Measurements from ENCODE around the gene SMOC2.
"Not testable (repeated sequence)": the region's sequence is repeated elsewhere in the genome, so short reads cannot be mapped to it uniquely, and the experiment has no call there.

The SMOC2 gene

GRCh38 chr6:168524571-168525001 lies 83.6 kb downstream of the SMOC2 start:
- DNase-seq, result no peak

GRCh38 chr6:168525114-168525513 lies 84.1 kb downstream of the SMOC2 start:
- DNase-seq, result no peak

DNA sequence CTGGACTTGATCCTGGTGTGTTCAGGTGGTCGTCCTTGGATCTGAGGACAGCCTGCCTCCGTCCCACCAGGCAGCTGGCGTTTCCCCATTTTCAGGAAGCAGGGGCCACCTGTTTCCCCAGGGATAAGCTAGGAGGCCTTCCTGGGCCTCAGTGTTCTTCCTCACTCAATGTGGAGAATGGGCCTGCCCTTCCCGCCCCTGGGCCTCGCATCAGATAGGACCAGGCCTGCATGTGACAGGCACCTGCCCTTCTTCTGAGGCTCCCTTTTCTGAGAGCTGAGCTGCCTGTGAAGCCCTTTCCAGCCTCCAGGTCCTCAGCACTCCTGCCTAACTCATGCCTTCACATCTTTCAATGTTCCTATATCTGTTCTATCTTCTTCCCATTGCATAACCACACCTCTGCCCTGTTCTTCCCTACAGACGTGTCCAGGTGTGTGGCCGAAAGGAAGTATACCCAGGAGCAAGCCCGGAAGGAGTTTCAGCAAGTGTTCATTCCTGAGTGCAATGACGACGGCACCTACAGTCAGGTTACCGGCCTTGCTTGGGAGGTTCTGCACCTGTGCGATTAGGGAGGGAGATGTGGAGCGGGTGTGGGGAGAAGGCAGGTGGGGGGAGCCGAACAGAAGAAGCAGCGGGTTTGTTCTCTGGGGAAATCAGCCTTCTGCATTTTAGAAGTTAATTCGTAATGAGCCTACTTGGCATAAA lies 85.1 kb downstream of the SMOC2 start:
- no peak for DNase-seq

DNA sequence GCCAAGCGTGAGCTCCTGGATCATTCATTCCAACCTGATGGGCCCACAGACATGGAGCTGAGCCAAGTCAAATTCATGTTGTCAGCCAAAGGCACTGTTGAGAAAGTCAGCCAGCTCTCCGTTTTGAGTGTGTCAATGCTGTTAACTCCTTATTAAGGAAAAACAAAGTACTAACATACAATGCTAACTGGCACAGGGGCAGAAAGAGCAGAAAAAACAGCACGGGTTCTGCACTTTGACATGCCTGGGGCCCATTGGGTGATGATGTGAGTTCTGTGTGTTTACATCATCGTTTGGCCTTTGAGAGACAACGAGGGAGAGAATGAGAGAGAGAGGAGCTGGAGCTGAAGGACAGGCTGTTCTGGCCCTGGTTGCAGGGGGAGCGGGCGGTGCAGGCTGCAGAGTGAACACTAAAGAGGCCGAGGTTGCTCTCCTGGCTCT lies 85.9 kb downstream of the SMOC2 start:
- no peak for DNase-seq

DNA sequence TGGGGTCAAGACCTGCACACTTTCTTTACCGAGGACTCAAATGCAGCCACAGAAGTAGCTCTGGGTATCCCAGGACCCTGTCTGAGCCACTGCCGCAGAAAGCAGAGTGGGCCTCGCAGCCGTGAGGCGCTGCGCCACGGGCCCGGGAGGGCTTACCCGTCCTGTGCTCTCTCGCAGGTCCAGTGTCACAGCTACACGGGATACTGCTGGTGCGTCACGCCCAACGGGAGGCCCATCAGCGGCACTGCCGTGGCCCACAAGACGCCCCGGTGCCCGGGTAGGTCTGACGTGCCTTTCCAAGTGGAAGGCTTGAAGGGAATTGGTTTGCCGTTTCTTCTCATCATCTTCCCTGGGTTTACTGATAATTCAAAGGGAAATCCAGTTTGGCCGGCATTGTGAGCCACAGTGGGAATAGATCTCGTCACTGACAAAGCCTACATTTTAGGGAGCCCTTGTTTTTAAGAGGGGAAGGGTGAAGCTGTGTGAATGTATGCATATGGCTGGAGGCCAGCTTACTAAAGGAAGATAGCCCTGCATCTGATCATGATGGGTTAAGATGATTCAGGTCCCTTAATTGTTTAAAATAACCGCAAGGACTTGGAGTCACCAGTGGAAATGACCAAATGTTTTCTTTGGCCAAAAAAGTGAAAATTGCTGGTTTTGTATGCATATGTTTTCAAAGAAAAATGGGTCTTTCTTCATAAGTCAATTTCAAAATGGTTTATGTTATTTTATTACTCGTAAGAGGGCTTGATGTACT lies 86.6 kb downstream of the SMOC2 start:
- no peak for DNase-seq

DNA sequence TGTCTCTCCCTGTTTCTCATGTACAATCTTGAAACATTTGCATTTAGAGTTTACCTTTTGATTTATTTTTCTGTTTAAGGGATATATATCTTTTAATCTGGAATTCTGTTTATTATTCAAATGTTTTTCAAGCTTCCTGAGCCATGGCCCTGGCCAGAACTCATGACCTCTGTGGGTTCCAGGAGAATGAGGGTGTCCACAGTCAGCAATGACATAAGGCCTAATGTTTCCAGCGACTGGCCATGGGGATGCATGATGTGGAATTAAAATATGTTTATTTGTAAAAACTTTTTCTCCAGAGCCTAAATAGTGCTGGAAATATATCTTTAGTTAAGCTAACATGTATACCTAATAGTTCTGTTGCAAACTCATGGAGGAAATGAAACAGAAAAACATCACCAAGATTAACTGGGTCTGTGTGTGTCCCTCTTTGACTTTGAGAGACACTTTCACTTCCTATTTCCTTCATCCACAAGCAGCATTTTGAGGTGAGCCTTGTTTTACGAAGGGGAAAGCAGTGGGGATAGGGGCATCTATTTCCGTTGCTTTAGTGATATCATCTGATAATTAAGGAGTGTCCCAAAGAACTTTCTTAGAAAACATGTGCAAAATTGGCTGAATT lies 87.6 kb downstream of the SMOC2 start:
- no peak for DNase-seq

- DNase-seq, result no peak
Observed at GRCh38 chr6:168529214-168529613, 88.2 kb downstream of the SMOC2 start.

GRCh38 chr6:168530653-168531071 lies 89.7 kb downstream of the SMOC2 start:
- DNase-seq, result no peak

DNA sequence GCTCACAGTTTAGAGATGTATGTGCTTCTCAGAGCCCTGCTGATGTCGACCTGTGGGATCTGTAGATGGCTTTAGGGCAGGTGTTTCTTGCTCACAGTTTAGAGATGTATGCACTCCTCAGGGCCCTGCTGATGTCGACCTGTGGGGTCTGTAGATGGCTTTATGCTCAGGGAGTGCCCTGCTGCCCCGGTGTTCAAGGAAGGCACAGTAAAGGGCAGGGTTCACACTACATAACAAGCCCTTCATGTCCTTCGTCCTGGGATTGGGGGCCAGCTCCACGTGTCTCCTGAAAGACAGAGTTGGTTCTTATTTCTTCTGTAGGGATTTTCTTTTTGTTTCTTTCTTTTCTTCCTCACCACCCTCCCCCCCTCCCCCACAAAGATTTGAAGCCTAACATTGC lies 91.1 kb downstream of the SMOC2 start:
- no peak for DNase-seq

DNA sequence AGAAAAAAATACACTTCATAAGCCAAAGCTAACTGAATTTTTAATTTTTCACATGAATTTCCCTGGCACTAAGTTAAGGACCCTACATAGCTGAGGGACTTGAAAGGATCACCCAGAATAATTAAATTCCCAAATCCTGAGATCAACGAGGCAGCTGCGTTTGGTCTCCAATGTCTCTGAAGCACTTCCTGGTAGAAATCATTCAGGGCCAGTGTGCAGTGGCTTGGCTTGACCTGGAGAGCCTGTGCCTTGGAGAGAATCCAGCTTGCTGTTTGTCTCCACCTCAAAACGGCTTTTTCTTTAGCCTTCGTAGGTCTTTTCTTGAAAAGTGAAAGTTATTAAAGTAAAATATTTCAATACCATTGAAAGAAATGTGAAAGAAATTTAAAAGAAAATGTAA lies 92.4 kb downstream of the SMOC2 start:
- no peak for DNase-seq

DNA sequence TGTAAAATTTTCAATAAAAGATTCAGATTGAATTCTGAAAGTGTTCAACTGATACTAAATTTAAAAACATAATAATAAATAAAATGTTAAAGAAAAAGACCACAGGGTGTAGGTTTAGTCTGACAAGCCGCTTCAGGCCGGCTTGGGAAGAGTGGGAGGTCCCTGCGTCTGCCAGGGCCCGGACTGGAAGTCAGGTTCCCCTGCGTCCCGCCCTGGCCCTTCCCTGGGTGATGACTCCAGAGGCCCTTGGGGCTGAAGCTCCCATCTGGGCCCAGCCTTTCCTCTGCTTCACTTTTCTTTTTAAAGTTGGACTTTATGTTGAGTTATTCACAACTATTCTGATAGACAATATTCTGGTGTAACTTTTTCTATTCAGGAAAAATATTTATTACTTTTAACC lies 93.3 kb downstream of the SMOC2 start:
- DNase-seq, result no peak

GRCh38 chr6:168535711-168536110 lies 94.7 kb downstream of the SMOC2 start:
- DNase-seq, result no peak

GRCh38 chr6:168536196-168536595 lies 95.2 kb downstream of the SMOC2 start:
- DNase-seq, result no peak

DNA sequence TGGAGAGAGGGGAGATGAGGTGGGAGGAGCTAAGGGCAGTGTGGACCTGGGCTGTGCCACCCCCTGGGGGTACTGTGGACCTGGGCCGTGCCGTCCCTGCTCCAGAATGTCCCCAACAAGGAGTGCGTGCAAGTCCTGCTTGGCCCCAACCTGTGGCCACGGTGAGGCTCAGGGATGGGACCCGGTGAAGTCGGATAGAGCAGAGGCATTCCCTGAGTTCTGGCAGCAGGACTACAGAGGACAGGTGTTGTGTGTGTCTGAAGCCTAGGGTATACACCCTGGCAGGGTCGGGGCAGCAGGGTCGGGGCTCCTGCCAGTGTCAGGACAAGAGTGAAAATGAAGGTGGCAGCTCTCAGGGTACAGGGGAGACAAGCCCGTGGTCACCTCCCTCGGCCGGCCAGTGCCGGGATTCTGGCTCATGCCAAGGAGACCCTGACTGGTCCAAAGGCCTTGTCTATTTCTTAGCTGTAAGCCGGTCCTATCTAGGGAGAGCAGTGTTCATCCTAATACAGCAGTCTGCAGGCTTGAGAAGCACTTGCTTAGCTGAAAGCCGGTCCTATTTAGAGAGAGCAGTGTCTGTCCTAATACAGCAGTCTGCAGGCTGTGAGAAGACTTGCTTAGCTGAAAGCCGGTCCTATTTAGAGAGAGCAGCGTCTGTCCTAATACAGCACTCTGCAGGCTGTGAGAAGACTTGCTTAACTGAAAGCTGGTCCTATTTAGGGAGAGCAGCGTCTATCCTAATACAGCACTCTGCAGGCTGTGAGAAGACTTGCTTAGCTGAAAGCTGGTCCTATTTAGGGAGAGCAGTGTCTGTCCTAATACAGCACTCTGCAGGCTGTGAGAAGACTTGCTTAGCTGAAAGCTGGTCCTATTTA lies 95.9 kb downstream of the SMOC2 start:
- no peak for DNase-seq

- DNase-seq, result no peak
Observed at GRCh38 chr6:168537540-168537884, 96.5 kb downstream of the SMOC2 start.

DNA sequence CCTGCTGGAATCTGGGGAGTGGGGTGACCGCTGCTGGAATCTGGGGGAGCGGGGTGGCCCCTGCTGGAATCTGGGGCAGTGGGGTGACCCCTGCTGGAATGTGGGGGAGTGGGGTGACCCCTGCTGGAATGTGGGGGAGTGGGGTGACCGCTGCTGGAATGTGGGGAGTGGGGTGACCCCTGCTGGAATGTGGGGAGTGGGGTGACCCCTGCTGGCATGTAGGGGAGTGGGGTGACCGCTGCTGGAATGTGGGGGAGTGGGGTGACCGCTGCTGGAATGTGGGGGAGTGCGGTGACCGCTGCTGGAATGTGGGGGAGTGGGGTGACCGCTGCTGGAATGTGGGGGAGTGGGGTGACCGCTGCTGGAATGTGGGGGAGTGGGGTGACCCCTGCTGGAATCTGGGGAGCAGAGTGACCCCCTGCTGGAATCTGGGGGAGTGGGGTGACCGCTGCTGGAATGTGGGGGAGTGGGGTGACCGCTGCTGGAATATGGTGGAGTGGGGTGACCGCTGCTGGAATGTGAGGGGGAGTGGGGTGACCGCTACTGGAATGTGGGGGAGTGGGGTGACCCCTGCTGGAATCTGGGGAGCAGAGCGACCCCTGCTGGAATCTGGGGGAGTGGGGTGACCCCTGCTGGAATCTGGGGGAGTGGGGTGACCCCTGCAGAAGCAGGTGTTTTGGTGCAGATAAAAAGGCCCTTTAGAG lies 97.4 kb downstream of the SMOC2 start:
- DNase-seq, result not testable (repeated sequence)

GRCh38 chr6:168538892-168539811 lies 98.2 kb downstream of the SMOC2 start:
- no peak for DNase-seq

- DNase-seq, result no peak
Observed at GRCh38 chr6:168540713-168541291, 99.8 kb downstream of the SMOC2 start.

GRCh38 chr6:168541307-168541706 lies 100.3 kb downstream of the SMOC2 start:
- no peak for DNase-seq

DNA sequence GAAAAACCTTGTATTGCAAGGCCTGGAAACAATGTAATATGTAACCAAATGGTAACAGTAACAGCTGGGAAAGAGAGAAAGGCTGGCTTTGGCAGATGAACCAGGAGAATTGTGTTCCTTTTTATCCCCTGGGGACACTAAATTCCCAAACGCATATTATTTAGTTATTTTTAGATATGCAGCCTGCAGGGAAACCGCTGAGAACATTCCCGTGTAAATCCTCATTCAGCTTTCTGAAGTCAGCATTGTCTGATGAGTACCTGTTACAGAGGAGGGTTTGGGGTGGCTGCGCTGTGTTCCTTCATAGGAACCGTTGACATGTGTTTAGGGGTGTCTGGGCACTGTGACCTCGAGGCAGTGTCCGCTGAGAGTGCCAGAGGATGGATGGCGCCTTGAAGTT lies 101.3 kb downstream of the SMOC2 start:
- no peak for DNase-seq

DNA sequence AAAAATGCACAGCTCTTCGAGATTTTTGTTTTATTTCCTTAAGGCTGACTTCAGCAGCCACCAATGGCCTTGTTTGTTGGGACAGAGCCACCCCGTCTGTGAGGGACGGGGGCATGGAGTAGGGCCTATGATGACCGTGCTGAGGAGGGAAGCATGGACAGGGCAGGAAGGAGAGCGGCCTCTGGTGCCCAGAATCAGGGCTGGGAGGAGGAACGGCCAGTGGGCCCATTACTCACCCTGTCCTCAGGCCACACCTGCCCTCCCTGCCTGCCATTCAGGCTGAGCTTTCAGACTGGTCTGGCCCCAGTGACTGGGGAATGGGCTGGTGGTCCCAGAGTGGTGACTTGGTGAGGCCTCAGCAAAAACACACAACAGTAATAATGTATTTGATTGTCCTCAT lies 104.4 kb downstream of the SMOC2 start:
- DNase-seq, result no peak
